Nephron (organoid): ENCODE data around the gene XPC.
A peak's percentile ranks its signal among the peaks of the same experiment; 100 is the strongest.

Source experiments
- H3K27ac Mint-ChIP-seq, 3 experiments: 2 replicates each; pipeline ENCODE4 v1.8.0; 2020; ENCODE audit warnings: mixed read lengths in 3 of 3, mild to moderate bottlenecking in 2 of 3, moderate library complexity in 1 of 3
- H3K27me3 Mint-ChIP-seq: 2 replicates; pipeline ENCODE4 v1.8.0; 2021; ENCODE audit warnings: low read depth, mild to moderate bottlenecking, moderate library complexity, mixed read lengths
- H3K36me3 Mint-ChIP-seq: 2 replicates; pipeline ENCODE4 v1.8.0; 2020; ENCODE audit warnings: low read depth, mixed read lengths
- H3K4me1 Mint-ChIP-seq: 2 replicates; pipeline ENCODE4 v1.8.0; 2020; ENCODE audit warnings: mixed read lengths
- H3K4me3 Mint-ChIP-seq, 3 experiments: 2 replicates each; pipeline ENCODE4 v1.8.0; 2020; ENCODE audit warnings: mild to moderate bottlenecking in 3 of 3, mixed read lengths in 3 of 3, moderate library complexity in 2 of 3
- H3K9me3 Mint-ChIP-seq: 2 replicates; pipeline ENCODE4 v1.8.0; 2020; ENCODE audit warnings: mixed read lengths
- TF ChIP-seq, protein P1 (sequence below), 3 experiments: fragments of 200-600 bp; sonication (generic); IDR thresholded peaks; one replicate each; pipeline ENCODE4 v1.5.0; 2021; ENCODE audit warnings: antibody characterized with exemption in 3 of 3; ENCODE audit not compliant: unreplicated experiment in 3 of 3

XPC gene

DNA sequence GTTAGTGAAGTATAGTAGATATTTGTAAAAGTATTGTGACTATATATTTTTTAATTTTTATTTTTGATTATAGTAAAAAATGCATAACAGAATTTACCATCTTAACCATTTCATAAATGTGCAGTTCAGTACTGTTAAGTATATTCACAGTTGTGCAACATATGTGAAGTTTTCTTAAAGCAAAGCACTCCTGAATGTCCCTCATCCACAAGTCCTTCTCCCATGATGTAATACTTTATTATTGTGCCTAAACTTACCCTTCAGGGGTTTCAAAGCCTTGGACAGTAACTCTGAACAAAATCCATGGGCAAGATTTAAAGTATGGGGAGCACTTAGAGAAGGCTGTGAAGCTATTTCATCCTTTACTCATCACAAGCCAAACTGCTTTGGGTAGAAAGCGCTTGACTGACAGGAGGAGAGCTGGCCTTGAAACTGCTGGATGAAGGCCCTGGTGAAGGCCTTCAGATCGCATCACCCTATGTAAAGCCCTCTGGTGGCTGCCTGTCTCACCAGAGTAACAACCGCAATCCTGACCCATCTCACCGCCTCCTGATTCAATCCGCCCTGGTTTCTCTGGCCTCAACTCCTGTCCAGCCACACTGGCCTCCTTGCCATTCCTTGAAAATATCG lies 28.3 kb upstream of the XPC start:
- Mint-ChIP-seq H3K27ac (no peak overlapping the region), H3K36me3 (no peaks in the 10 kb centered on the region), H3K4me3 (no peak overlapping the region), H3K4me1 (peaks cover 39% of the 10 kb centered on the region), H3K27me3 (peaks cover 3% of the 10 kb centered on the region), H3K9me3 (no peaks in the 10 kb centered on the region)
- TF ChIP-seq, protein P1, sequence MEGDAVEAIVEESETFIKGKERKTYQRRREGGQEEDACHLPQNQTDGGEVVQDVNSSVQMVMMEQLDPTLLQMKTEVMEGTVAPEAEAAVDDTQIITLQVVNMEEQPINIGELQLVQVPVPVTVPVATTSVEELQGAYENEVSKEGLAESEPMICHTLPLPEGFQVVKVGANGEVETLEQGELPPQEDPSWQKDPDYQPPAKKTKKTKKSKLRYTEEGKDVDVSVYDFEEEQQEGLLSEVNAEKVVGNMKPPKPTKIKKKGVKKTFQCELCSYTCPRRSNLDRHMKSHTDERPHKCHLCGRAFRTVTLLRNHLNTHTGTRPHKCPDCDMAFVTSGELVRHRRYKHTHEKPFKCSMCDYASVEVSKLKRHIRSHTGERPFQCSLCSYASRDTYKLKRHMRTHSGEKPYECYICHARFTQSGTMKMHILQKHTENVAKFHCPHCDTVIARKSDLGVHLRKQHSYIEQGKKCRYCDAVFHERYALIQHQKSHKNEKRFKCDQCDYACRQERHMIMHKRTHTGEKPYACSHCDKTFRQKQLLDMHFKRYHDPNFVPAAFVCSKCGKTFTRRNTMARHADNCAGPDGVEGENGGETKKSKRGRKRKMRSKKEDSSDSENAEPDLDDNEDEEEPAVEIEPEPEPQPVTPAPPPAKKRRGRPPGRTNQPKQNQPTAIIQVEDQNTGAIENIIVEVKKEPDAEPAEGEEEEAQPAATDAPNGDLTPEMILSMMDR (IDR thresholded peaks at IDR 0.05; ENCODE audit: unreplicated experiment in 3 of 3) = no peak

DNA sequence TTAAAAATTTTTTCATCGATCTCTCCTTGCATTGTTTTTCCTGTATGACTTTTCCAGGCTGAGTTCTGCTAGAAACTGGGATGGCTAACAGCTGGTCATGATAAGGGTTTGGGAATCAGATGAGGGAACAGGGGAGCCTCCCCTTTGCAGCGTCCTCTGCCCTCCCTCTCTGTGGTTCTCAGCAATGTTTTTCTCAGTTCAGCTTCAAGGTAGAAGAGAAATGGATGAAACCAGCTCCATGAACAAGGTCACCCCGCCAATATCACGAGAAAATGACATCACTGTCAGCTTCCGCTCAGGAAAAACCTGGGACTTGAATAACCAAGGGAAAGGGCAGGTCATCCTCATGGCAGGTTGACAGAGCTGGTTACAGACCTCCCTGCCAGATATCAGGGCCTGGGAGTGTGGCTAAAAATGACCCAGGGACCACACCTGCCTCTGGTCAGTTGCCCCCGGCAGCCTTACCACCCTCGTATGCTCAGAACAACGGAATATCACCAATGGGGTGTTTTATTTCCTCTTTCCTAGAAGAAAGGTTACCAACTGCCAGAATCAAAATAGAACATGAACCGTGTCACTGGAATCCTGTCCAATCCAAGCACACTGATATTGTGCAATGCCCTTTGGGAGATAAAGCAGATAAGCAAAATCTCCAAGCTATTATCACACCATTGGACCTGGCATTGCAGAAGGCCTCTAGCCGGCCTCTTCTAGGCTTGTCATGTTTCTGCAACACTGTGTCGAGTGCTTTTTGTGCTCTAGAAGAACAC lies 26.3 kb upstream of the XPC start:
- H3K9me3 Mint-ChIP-seq = no peaks in the 10 kb centered on the region
- no peaks in the 10 kb centered on the region for H3K36me3 Mint-ChIP-seq
- H3K27ac Mint-ChIP-seq = no peak overlapping the region
- no peak overlapping the region for H3K4me3 Mint-ChIP-seq
- H3K4me1 Mint-ChIP-seq = peaks cover 22% of the 10 kb centered on the region
- TF ChIP-seq, protein P1 (IDR thresholded peaks at IDR 0.05; ENCODE audit: unreplicated experiment in 3 of 3) = no peak
- H3K27me3 Mint-ChIP-seq = no peaks in the 10 kb centered on the region

- no peak overlapping the region for H3K4me3 Mint-ChIP-seq
- peak overlapping the region in 1 of 3 experiments; percentile 38 for H3K27ac Mint-ChIP-seq
- H3K27me3 Mint-ChIP-seq = no peaks in the 10 kb centered on the region
- H3K4me1 Mint-ChIP-seq = peaks cover 11% of the 10 kb centered on the region
- H3K36me3 Mint-ChIP-seq = peaks cover 5% of the 10 kb centered on the region
- TF ChIP-seq, protein P1 (IDR thresholded peaks at IDR 0.05; ENCODE audit: unreplicated experiment in 3 of 3) = peak; percentile 79 to 81 (median 81)
- H3K9me3 Mint-ChIP-seq = no peaks in the 10 kb centered on the region
These were observed 25.2 kb upstream of the XPC start for GRCh38 chr3:14203521-14204079.

DNA sequence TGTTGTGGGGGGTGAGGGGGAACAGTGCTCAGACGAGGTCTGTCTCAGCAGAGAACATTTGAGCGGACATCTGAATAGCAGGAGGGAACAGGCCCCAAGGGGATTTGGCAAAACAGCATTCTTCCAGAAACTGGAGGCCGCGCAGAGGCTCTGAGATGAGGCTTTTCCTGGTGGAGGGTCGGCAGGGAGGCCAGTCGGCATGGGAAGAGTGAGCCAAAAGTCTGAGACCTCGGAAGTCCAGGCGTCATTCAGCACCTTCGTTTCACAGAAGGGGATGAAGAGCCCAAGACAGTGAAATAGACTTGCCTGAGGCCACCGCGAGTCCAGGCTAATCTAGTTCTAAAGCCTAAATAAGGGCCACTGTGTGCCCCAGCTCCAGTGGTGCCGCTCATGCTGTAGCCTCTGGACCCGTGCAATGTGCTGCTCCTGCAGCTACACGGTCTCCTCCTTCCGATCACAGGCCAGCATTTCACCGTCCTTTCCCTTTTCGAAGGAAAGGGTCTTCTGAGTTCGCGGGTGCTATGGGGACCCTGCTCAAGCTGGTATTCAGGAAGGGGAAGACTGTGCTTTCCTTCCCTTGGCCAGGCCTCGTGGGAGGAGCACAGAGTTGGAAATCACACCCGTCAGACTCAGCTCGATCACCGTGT lies 24.6 kb upstream of the XPC start:
- H3K4me3 Mint-ChIP-seq = no peak overlapping the region
- no peaks in the 10 kb centered on the region for H3K27me3 Mint-ChIP-seq
- H3K36me3 Mint-ChIP-seq = peaks cover 10% of the 10 kb centered on the region
- H3K9me3 Mint-ChIP-seq = no peaks in the 10 kb centered on the region
- TF ChIP-seq, protein P1 (IDR thresholded peaks at IDR 0.05; ENCODE audit: unreplicated experiment in 3 of 3) = no peak
- H3K27ac Mint-ChIP-seq = peak overlapping the region in 2 of 3 experiments; percentile 31 to 53
- peaks cover 11% of the 10 kb centered on the region for H3K4me1 Mint-ChIP-seq

GRCh38 chr3:14201940-14202684 lies 23.7 kb upstream of the XPC start:
- Mint-ChIP-seq H3K27me3 (no peaks in the 10 kb centered on the region), H3K4me3 (no peak overlapping the region), H3K36me3 (peaks cover 19% of the 10 kb centered on the region)

More at GRCh38 chr3:14201940-14202684, 23.7 kb upstream of the XPC start:
- H3K4me1 Mint-ChIP-seq = peaks cover 14% of the 10 kb centered on the region
- TF ChIP-seq, protein P1 (IDR thresholded peaks at IDR 0.05; ENCODE audit: unreplicated experiment in 3 of 3) = no peak
- H3K27ac Mint-ChIP-seq = peak overlapping the region in 2 of 3 experiments; percentile 31 to 53
- no peaks in the 10 kb centered on the region for H3K9me3 Mint-ChIP-seq
